Middle frontal gyrus (tissue), 1 donor: Measurements from ENCODE around the gene OXNAD1.
"Not testable (repeated sequence)": the region's sequence is repeated elsewhere in the genome, so short reads cannot be mapped to it uniquely, and the experiment has no call there.

Experiments used
- DNase-seq: peaks from one replicate; pipeline ENCODE4 v3.0.0-alpha.2; 2015; ENCODE audit warnings: low spot score; ENCODE audit errors: extremely low spot score

The OXNAD1 gene

DNA sequence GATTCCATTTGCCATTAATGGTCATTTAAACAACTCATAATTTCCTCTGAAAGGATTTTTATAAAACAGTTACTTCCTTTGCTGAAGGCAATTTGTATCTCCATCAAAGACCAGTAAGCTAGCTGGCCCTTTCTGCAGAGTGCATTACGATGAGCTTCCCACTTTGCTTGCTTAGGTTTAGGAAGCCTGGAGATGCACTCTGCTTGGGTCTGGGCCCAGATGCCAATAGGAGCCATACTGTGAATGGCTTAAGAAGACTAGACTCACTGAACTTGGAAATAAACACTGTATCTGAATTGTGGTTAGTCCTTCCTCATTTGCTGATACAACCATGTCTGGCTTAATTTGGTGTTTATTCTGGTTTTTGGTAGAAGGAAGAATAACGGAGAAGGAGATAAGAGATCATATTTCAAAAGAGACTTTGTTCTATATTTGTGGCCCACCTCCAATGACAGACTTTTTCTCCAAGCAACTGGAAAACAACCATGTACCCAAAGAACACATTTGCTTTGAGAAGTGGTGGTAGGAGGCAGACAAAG, 38.1 kb downstream of the OXNAD1 start:
- no peak for DNase-seq

DNA sequence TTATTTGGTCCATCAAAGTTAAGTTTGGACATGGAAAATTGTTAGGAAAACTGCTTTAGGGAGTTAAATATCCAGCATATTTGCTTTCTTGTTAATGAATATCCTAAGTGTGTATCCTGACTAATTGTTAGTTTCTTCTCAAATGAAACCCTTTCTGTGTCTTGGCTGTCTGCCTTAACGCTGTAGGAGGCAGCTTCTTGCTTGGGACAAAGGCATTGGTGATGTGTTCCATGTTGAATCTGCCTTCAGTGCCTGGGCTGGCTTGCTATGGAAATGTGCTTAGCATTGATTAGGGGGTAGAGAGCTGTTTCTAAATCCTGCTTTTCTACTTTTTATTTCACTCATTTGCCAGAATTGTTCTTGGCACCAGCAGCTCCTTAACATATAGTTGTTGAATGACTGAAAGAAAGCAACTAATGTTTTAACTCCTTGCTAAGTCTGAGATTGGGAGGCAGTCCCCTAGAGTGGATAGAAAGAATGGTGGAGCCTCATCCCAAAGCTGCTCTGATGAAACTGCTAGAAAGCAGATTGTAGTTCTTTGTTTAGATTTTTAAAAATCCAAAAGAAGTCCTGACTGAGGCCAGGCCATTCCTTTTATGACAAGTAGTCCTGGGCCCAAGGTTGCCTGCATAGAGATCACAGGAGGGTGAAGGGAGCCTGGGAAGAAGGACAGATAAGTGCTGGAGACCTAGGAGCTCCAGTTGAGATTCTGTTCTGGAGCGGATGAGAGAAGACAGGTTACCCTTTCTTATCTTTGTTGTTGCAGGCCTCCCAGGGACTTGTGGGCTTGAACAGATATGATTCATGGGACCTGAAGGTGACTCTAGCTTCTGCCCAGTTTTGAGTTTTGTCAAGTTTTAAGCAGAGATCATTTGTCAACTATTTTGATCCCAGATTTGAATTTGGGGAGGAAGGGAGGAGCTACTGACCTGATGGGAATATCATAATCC, 39.3 kb downstream of the OXNAD1 start:
- DNase-seq: no peak

DNA sequence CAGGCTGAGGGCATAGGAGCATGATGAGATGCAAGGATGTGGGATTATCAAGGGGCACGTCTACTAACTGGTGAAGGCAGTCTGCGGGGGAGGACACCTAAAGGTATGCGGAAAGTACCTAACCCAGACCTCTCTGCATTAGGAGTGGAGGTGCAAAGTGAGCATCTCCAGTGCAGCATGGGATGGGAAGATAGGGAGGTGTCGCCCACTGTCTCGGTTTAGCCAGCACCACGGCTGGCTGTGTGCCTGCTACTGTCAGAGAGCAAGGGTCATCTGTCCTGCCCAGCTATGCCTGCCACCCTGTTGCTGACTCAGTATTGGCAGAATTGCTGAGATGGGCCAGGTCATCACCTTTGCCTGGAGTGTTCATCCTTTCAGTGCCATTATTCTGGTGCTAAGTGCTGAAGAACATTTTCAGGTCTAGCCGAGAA, 40.1 kb downstream of the OXNAD1 start:
- DNase-seq: no peak

DNA sequence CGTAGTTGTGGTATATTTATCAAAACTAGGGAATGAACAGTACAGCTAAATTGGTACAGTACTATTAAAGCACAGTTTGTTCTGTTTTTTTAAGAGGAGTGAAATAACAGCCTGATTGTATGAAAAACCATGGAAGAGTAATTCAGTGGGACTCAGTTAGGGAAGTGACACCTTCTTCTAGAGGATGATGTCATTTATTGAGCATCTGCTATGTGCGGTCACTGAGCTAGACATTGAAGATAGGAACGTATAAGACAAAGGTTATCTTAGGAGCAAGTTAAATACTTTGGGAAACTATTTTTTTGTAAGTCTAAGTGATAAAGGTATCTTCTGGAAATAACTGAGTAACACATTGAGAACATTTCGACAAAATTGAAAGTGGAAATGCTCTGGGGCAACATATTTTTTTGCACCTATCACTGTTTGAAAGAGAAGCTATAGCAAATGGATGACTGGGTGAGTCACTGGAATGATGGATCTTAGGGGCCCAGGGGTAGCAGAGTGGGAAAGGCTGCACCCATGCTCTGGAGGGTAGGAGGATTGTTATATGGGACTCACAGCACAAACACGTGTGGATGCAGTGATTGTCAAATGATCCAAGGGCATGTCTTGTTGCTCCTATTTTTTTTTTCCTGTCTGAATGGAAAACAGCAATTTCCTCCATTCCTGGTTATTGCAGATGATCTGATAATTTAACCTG, 43.0 kb downstream of the OXNAD1 start:
- DNase-seq: no peak

DNA sequence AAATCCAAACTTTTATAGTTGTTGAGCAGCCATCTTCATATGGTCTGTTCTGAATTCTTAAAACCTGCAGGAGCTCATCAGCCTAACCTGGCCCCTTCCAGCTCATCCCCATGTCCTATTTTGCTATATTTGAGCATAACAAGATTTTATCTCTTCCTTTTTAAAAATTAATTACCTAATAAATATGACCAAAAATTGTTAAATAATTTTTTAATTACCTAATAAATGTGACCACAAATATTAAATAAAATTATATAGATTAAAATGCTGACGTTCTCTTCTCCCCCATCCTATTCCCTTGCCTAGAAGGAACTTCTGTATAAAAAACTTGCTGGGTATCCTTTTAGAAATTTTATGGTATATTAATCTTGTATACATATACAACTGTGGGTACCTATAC, 43.7 kb downstream of the OXNAD1 start:
- DNase-seq: no peak

DNA sequence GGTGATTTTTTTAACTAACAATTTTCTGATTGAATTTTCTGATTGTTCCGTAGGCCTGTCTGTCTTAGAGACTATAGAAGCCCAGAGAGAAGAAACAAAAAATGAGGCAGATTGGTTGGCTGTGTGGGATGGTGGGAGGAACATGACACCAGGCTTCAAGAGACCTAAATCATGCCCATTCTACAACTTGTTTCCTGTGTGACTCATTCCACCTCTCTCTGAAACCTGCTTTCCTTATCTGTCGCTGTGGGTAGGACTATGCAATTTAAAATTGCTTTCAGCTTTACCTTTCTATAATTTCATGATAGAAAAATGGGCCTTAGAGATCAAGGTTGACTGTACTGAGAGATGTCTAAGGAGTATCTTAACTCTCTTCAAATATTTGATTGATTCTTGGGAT, 44.5 kb downstream of the OXNAD1 start:
- DNase-seq: no peak

DNA sequence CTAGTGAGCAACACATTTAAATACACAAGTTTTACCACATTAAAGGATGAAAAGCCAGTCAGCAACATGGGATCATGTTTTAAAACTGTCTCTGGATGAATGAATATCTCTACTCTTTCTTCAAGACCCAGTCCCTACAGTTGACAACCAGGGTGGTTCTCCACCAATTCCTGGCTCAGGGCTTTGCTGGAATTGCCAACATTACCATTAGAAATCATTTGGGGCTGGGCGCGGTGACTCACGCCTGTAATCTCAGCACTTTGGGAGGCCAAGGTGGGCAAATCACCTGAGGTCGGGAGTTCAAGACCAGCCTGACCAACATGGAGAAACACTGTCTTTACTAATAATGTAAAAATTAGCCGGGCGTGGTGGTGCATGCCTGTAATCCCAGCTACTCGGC, 45.5 kb downstream of the OXNAD1 start:
- DNase-seq: not testable (repeated sequence)

DNA sequence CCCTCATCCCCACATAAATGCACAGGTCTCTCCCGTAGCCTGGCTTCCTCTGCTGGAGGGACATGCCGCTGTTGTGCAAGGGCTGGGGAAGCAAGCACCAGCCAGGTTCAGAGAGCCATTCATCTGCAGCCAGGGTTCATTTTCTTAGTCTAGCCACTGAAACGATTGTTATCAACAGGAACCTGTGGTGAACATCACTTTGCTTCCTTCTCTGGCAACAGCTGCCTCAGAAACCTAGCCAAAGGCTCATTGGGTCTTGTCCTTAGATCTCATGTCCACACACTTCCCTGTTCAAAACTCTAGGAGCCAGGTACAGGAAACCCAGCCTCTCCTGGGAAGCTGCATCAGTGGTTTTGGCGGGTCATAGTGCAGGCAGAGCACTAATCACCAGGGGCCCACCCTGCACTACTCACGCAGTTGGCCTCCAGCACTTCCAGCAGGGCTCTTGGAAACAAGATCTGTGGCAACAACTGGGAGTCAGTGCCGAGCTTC, 47.0 kb downstream of the OXNAD1 start:
- DNase-seq: no peak

DNA sequence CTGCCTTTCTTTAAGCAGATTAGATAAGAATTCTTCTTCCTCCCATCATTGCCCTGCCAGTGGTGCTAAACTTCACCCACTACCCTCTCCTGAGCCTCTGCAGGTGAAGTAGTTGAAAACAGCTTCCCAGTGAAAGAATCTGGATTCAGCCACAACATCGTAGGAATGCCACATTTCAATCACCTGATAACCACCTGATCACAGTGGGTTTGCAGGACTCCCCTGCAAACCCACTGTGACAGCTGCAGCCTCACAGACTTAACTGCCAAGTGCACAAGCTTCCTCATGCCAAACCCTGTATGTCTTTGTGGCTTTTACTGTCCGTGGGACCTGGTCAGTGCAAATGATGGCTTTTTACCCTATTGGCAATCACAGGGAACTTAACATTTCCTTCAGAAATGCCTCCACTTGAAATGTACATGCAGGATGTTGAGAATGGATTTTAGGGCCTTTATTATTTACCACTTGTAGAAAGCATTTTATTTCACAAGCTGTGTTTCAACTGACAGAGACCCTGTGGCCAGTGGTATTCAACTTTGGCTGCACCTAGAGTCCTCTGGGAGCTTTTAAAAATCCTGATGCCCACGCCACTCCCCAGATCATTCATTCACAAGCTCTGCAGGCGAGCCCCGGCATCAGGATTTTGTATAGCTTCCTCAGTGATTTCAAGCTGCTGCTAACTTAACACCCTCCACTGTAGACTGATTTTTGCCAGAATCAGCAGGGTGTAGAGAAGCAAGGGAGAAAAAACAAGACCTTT, 49.1 kb downstream of the OXNAD1 start:
- no peak for DNase-seq

DNA sequence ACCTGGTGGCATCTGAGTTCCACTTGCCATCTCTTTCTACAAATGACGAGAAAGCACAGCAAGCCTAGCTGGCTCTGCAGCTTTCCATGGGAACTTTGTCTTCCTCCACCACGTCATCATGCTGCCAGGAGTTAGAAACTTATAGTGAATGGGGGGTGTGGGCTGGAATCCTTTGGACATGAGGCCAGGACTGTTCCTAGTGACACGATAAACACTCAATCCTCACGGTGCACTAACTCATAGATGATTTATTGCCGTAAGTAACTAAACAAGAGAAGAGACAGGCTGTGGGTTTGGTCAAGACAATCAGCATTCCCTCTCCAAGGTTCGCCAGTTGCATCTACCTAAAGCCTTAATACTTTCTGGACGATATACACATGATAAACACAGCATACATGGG, 50.6 kb downstream of the OXNAD1 start:
- no peak for DNase-seq

DNA sequence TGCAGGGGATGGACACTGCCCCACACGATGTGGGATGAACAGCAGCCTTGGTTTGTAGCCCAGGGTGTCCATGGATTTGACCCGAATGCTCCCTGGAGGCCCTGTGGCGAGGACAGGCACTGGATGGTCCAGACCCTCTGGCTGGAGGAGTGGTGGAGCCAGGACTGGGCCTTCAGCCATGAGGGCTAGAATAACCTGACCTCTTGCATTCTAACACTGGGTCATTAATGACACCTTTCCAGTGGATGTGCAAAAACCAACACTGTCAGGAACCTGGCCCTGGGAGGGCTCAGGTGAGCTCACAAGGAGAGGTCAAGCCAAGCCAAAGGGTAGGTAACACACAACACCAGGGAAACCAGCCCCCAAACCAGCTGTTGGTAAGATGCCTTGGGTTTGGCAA, 51.4 kb downstream of the OXNAD1 start:
- no peak for DNase-seq

DNA sequence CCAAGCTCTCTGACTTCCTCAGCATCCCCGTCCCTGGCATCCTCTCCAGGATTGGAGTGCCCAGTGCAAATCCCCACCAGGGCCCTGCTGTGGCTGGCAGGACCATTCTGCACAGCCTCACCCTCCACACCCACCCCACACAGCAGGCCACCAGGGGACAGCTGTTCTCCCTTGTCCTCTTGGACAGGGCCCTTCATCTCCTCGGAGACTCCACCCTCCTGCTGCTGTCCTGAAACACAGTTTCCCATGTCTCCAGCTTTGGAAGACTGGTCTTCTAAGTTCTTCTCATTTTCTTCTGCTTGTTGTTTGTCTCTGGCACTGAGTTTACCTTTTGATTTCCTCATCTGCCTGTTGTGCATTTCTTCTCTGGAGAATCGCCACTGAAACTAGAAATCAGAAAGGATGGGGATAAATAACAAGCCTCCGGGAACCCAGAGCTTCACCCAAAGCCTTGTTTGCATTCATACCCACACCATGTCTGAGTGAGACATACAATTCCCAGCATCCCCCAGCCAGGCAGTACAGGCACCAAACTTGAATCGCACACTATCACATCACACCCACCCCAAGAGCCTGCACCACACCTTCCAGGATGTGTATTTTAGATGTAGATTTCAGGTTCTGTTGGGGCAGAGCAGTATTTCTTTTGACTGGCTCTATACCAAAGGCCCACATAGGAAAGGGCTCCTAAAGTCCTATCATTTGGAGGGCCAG, 52.0 kb downstream of the OXNAD1 start:
- DNase-seq: no peak

DNA sequence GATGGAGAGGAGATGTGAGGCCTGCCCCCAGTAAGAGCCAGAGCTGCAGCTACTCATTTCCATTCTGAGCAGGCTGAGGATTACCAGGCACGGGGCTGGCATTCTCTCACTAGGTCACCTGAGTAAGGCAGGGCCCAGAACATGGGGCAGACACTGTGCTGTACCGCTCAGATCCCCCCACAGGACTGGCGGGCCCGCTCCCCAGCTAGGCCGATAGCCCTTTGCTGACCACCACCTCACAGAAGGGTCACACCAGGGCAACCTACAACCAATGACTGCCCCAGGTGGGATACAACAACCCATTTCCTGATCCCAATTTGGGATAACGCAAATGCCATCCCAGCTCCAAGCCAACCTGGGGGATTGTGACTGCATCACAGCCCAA, 52.5 kb downstream of the OXNAD1 start:
- DNase-seq: no peak

DNA sequence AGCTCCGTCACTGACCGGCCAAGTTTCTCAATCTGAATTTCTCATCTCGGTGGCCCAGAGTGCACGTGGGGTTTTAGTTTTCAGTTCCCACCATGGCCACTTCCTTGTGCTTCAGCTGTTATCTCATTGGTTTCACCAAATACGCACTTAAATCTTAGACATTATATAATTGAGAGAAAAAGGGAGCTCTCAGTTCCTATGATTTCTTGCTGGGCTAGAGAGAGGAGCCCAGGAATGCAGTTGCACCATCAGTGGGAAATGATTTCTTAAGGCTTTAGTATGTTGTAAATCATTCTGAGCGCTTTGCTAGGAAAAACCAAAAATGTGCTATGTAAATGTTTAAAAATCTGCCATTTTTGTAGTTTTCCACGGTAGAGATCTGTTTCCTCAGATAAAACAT, 53.2 kb downstream of the OXNAD1 start:
- no peak for DNase-seq

DNA sequence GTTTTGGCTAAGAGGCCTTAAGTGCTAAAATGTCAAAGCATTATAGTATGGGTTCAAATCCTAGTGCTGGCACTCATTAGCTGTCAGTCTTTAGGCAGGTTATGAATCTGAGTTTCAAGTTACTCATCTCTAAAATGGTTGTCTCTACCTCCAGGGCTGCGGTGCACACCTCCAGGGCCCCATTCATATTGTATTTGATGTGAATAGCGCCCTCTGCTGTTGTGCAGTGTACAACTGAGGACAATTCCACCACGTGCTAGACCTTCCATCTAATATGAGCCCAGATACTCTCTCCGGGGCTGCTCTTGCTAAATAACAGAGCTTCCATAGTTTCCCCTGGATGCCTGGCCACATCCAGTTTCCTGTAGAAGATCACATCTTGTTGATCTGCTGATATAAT, 54.3 kb downstream of the OXNAD1 start:
- DNase-seq: no peak

DNA sequence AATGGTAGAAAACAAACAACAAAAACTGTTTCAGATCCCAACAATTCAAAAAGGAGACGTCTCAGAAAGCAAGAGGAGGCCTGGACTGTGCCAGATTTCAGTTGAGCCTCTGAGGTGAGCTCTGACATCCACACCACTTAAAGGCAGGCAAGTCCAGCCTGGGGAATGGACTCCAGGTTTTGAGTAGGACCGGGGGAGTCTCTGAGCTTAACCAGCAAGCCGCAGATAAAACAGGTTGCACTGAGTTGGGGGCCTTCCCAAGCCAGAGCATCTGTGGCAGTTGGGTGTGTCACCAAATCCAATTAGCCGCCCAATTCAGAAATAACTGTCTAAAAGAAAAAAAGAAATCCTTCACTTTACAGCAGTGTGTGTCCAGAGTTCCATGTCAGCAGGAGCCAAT, 54.7 kb downstream of the OXNAD1 start:
- DNase-seq: no peak

DNA sequence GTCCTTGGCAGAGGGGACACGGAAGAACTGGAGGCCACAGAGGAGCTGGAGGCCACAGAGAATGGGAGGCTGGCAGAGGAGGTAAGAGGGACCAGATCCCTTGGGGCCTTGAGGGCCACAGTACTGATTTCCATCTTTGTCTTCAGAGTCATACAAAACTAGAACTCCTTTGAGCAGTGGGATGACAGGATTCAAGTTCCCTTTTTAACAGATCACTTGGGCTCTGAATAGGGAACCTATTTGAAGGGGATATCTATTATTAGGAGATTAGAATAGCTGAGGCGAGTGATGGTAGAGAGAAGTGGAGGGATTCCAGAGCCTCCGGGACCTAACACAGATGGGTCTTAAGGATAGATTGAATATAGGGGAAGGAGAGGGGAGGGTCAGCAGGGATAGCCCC, 55.7 kb downstream of the OXNAD1 start:
- DNase-seq: no peak

DNA sequence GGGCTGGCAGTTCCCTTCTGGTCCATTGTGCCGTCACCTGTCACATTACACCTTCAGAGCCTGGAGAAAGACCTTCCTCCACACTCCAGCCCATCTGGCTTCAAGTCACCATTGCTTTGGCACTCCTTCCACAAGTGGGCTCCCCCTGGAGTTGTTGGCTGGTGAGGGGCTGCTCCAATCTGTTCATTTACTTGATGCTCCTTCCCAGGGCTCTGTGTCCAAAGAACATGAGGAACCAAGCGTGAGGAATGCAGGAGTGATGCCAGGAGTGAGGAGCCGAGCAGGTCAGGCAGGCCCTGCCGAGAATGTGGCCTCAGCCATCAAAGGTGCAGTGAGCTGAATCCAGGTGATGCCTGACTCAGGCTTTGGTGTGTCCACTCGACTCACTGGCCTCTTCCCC, 57.2 kb downstream of the OXNAD1 start:
- DNase-seq: no peak

DNA sequence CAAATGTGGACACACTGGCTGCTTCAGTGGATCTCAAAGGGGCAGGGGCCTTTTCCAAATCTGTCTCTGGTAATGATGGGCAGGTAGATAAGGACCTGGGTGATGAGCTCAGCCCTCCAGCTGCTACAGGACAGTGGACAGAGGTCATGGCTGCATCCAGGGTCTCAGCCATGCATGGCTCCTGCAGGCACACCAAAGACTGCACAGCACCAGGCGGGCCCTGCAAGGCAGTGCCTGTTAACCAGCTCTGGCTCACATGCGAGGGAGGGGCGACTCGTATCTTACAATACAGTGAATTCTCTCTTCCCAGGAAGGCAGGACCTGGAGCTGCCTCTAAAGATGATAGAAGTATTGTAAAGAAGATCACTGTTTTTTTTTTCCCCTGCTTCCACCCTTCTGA, 58.7 kb downstream of the OXNAD1 start:
- DNase-seq: no peak

DNA sequence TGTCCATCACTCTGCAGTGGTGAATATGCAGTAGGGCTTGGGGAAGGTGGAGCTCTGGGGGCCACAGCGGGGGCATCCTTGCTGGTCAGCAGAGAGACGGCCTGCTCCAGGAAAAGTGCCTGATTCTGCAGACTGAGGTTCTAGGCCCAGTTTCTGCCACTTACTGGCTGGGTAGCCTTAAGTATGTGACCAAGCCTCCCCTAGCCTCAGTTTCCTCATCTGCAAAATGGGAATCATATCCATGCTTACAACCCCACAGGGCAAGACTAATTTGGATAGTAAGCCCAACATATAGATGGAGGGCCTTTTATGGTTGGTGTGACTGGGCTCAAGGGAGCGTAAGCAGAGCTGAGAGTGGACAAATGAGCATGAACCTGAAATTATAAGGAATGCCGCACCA, 60.8 kb downstream of the OXNAD1 start:
- DNase-seq: no peak
